SW480 (cell line): ENCODE results near the gene EEF1AKMT4.
A peak's percentile ranks its signal among the peaks of the same experiment; 100 is the strongest.
"Not testable (repeated sequence)": the region's sequence is repeated elsewhere in the genome, so short reads cannot be mapped to it uniquely, and the experiment has no call there.

Experiments
- DNase-seq: peaks from one replicate; pipeline ENCODE4 v3.0.0-alpha.2; 2016; ENCODE audit warnings: low spot score

EEF1AKMT4 gene

DNA sequence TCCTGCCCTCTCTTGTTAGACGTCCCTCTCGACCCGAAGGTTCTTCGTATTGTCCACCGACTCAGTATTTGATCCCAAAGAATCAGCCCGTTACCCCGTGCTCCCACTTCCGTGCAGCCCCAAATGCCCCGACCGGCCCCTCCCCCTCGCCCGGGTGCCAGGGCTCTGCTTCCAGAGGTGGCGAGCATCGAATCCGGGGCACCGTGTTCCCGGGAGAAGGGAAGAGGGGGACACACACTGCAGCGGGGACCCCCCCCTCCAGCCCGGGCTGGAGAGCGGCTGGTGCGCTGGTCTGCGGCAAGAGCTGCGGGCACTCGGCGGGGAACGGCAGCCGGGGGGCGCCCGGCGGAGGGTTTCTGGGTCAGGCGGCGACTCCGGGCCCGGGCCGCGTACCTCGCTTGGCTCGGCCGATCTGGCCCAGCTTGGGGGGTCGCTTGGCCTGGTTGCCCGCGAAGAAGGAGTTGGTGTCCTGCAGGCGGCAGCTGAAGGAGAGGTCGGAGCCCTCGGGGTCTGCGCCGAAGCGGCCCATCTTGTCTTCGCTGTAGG lies 11.3 kb downstream of the EEF1AKMT4 start:
- DNase-seq, result peak; percentile 31

DNA sequence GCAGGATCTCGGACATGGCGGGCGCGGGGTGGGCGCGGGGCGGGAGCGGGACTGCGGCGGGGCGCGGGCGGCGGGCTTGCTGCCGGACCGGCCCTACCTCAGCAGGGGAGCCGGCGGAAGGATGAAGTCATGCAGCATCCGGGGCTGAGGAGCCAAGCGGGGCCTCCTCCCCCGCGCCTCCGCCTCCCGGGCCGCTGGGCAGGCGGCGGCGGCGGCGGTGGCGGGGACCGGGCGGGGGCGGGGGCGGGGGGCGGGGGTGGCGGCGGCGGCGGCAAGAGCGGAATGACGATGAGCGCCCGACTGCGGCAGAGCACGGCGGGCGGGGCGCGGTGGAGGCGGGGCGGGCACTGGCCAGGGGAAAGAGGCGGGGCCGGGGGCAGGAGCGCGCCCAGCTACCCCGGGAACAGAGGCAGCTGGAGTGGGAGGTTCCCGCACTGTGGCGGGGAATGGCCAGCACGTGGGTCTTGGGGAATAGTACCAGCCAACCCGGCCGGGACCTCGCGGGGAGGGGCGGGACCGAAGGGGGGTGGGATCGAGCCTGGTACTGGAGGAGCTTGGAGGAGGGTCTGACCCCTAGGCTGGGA lies 11.9 kb downstream of the EEF1AKMT4 start, which contains the start of gene CAMK2N2:
Gene CAMK2N2 (minus strand): TSS at position 284 of the 584 bp plus-strand sequence. CDS start 268 bp downstream, at position 16.
- DNase-seq, result peak; percentile 80

DNA sequence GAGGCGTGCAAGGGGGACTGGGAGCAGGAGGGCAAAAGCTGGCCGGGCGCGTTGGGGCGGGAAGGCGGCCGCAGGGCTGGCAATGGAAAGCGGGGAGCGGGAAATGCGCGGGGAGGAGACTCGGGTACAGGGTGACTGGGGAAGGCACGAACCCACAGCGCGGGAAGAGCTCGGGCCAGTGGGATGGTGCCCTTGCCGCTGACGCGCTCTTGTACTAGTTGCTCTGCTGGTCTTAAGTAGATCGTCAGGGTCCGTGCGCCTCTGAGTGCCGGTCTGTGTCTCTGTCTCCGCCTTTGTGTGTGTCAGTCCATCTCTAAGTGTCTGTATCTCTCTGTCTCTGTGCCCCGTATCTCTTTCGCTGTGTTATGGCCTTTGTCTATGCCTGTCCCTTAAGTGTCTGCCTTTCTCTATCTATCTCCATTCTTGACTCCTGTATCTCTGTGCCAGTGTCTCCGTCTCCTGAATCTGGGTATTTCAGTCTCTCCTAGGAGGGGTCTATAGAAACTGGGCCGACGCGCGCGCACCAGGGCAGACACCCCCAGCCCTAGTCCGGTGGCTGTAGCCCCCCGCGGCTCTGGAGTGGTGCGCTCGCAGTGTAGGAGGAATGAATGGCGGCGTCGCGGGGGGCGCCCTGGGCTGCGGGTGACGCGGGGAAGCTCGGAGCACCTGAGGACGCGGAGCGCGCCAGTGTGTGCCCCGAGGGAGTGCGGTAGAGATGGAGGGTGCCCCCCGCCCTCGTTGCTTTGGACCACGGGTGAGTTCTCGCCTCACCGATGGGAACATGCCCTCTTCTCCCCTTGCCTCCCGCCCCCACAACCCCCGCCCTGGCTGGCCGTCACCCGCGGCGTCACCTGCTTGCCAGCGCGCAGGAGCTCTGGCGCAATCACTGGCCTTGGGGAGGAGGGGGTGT lies 12.6 kb downstream of the EEF1AKMT4 start:
- DNase-seq, result peak; percentile 61

DNA sequence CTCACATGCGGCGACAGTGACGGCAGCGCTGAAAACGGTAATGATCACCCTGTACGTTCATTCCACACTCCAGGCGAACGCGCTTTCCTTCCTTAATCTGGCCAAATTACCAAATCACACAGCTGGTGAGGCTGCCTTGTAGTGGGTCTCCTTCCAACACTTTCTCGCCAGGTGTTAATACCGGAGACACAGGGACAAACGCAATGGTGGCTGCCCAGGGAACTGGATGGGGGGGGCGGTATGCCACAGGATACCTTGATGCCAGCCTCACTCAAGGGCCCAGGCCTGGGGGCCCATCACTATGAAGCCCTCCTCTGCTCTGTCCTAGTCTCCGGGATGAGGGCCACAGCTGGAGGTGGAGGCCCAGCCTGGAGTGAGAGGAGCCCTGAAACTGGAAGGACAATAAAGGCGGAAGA lies 13.3 kb downstream of the EEF1AKMT4 start:
- DNase-seq, result no peak

DNA sequence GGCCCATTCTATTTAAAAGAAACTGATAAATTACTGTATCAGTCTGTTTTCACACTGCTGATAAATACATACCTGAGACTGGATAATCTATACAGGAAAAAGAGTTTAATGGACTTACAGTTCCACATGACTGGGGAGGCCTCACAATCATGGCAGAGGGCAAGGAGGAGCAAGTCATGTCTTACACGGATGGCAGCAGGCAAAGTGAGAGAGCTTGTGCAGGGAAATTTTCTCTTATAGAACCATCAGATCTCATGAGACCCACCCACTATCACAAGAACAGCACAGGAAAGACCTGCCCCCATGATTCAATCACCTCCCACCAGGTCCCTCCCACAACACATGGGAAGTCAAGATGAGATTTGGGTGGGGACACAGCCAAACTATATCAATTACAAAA lies 17.8 kb downstream of the EEF1AKMT4 start:
- not testable (repeated sequence) for DNase-seq

DNA sequence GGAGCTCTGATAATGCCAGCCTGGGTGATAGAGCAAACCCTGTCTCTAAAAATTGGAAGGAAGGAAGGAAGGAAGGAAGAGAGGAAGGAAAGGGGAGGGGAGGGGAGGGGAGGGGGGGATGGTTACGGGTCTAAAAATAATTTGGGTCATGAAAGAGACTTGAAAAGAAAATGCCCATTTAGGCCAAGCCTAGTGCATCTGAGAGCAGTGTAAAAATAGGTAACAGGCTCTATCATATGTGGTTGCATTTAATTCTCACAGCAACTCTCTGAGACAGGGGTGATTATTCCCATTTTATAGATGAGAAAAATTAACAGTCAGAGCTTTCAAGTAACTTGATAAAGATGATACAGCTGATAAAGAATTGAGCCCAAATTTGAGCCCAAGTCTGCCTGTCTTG lies 22.8 kb downstream of the EEF1AKMT4 start:
- DNase-seq, result no peak

DNA sequence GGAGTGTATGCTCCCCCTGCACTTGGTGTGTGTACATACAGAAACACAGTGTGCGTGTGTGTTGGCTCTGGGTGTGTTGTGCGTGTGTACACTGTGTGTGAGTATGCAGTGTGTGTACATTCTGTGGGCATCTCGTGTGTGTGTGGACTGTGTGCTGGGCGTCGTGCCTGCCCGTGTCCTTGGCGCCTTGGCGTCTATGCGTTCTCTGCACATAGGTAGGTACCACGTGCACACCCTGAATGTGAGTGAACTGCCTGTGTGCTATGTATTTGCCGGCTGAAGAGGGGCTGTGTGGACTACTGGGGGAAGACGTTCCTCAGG lies 25.9 kb downstream of the EEF1AKMT4 start:
- no peak for DNase-seq

DNA sequence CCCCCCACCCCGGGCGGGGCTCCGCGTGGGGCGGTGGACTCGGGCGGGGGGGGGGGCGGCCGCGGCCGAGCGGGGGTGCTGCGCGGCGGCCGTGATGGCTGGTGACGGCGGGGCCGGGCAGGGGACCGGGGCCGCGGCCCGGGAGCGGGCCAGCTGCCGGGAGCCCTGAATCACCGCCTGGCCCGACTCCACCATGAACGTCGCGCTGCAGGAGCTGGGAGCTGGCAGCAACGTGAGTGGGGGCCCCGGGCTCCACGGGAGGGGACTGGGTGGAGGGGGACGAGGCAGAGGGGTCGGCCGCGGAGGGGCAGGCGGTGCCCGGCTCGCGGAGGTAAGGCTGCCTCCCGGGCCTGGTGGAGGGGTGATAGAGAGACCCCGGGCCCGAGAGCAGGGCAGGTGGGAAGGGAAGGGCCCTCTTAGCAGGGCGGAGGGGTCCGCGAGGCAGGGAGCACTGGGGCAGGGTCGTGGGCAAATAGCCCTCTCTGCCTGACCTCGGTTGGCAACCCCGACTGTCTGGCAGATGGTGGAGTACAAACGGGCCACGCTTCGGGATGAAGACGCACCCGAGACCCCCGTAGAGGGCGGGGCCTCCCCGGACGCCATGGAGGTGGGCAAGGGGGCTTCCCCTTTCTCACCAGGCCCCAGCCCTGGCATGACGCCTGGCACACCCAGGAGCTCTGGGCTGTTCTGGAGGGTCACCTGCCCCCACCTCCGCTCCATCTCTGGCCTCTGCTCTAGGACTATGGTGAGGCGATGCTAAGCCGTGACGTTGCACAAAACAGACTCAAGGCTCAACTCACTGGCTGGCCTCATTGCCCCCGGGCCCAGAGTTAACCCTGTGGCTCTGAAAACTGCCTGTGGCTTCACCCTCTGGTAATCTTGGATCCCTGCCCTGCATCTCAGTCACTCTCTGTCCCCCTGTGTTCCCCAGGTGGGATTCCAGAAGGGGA lies 26.8 kb downstream of the EEF1AKMT4 start, which contains the start of gene ECE2:
Gene ECE2 (plus strand): TSS at position 62 of the 950 bp plus-strand sequence. CDS start 132 bp downstream, at position 194.
- no peak for DNase-seq

DNA sequence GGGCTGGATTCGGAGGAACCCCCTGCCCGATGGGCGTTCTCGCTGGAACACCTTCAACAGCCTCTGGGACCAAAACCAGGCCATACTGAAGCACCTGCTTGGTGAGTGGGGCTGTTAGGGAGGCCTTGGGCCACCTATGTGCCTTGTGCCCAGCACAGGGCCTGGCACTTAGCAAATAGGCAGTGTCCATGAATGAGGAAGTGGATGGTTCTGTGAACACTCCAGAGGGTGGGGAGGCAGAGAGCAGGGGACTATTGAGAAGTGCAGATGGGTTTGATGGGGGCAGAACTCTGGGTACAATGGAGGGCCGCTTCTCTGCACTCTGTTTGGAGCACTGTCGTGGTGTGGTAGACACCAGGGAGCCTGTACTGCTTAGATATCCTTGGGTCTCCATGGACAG lies 27.9 kb downstream of the EEF1AKMT4 start:
- DNase-seq, result no peak

DNA sequence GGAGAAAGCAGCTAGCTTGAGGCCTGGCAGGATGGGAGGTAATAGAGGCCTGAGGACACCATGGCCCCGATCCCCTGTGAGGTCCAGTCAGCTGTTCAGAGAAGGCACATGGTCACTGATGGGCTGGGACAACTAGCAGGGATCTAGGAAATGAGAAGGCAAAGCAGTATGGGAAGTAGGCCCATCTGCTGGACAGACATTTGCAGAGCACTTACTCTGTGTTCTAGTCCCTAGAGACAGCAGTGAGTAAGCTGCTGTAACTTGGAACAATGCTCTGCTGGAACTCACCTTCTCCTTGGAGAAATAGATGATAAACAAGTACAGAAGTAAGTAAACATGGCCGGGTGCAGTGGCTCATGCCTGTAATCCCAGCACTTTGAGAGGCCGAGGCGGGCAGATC lies 33.5 kb downstream of the EEF1AKMT4 start:
- no peak for DNase-seq

DNA sequence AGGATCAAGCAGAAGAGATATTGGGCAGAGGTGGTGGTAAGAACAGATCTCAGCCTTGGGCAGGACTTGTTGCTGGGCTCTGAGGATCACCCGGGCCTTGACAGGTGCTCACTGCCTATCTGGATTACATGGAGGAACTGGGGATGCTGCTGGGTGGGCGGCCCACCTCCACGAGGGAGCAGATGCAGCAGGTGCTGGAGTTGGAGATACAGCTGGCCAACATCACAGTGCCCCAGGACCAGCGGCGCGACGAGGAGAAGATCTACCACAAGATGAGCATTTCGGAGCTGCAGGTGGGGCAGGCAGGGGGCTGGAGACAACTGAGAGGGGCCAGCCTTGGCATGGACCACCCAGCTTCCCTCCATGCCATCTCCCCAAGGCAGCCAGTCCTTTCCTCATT lies 34.2 kb downstream of the EEF1AKMT4 start:
- DNase-seq, result no peak

DNA sequence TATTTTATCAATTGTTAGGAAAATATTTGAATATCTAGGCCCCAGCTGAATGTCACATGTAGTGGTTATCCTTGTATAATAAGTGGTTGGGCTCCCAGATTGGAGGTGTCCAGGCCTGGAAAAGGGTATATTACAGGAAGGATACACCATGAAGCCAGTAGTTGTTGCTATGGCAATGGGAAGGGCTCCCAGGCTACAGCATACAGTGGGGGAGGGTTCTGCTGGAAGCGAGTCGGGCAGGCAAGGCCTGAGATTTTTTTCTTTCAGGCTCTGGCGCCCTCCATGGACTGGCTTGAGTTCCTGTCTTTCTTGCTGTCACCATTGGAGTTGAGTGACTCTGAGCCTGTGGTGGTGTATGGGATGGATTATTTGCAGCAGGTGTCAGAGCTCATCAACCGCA lies 35.2 kb downstream of the EEF1AKMT4 start:
- DNase-seq, result peak; percentile 83

DNA sequence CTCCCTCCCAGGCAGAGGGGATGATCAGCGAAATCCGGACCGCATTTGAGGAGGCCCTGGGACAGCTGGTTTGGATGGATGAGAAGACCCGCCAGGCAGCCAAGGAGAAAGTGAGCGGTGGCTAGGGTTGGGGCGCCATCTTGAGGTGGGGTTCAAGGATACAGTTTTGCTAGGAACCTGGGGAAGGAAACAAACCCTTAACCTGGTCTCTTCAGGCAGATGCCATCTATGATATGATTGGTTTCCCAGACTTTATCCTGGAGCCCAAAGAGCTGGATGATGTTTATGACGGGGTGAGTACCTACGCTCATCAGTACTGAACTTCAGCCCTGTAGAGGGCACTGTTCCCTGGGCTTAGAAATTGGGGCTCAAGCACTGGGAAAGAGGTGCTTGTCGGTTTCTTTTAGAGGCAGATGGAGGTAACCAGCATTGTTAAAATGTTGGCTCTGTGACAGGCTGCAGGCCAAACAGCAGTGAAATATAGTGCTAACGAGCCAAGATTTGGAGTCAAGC lies 40.0 kb downstream of the EEF1AKMT4 start:
- peak; percentile 72 for DNase-seq

DNA sequence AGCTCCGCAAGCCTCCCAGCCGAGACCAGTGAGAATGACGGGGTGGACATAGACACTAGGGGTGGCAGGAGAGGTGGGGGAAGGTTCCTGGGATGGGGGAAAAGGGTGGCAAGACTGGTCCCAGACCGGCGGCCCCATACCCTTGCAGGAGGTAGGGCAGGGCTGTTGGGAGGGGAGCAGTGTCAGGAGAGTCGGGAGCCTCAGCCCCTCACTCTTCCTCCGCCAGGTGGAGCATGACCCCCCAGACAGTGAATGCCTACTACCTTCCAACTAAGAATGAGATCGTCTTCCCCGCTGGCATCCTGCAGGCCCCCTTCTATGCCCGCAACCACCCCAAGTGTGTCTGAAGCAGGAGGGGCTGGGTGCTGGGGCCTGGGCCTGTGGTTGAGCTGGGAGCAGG lies 40.9 kb downstream of the EEF1AKMT4 start:
- no peak for DNase-seq

DNA sequence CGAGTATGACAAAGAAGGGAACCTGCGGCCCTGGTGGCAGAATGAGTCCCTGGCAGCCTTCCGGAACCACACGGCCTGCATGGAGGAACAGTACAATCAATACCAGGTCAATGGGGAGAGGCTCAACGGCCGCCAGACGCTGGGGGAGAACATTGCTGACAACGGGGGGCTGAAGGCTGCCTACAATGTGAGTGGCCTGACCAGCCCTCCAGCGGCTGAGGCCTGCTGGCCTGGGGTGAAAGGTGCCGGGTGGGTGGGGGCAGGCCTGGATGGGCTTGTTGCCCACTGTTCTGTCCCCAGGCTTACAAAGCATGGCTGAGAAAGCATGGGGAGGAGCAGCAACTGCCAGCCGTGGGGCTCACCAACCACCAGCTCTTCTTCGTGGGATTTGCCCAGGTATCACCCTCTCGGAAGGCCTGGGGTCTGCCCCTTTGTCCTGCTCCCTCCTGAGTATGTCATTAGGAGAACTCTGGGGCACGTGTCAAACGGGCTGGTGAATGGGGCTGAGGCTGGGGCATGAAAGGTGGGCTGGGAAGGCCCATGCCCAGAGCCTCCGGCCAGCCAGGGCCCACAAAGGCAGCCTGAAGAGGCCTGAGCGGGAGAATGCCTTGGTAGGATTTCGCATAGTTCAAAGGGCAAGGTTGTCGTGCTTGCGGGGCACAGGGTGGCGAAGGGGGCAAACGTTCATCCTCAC lies 41.7 kb downstream of the EEF1AKMT4 start:
- DNase-seq, result no peak

DNA sequence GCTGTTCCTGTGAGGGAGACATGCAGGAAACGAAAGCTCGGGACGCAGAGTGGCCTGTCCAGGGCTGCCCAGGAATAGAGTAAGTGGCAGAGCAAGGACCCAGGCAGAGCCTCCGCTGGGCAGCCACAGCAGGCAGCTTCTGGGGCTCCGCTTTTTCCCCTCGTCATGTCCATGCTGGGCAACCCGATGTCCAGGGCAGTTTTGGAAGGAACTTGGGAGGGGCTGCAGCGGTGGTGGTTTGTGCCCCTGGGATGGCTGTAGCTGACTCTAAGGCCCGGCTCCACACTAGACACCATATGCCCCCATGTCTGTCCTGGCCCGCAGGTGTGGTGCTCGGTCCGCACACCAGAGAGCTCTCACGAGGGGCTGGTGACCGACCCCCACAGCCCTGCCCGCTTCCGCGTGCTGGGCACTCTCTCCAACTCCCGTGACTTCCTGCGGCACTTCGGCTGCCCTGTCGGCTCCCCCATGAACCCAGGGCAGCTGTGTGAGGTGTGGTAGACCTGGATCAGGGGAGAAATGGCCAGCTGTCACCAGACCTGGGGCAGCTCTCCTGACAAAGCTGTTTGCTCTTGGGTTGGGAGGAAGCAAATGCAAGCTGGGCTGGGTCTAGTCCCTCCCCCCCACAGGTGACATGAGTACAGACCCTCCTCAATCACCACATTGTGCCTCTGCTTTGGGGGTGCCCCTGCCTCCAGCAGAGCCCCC lies 42.4 kb downstream of the EEF1AKMT4 start:
- DNase-seq, result no peak

DNA sequence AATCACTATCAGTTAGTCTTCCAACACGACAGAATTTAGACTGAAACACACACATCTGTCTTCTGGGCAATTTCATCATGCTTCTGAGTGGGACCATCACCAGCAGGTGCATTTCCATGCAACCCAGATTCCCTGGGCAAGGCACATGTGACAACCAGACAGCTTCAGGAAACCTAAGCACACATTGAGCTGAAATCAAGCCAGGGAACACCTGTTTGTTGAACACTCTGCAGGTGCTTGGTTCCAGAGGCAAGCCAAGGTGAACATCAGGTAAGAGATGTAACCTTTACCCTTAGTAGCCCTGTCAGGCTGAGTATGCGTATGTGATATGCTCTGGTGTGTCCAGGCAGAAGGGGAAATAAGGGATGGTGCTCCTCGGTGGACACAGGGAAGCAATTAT lies 46.3 kb downstream of the EEF1AKMT4 start:
- no peak for DNase-seq

DNA sequence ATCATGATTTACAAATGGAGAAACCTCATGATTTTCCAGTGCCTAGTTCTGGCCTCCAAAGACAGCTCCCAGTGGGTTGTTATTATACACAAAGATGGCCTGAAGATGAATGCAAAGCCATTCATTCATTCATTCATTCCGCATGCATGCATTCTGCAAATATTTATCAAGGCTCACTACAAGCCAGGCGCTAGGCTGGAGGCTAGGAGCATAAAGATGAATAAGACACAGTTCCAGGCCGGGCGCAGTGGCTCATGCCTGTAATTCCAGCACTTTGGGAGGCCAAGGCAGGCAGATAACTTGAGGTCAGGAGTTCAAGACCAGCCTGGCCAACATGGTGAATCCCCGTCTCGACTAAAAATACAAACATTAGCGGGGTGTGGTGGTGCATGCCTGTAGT lies 47.1 kb downstream of the EEF1AKMT4 start:
- DNase-seq, result no peak

DNA sequence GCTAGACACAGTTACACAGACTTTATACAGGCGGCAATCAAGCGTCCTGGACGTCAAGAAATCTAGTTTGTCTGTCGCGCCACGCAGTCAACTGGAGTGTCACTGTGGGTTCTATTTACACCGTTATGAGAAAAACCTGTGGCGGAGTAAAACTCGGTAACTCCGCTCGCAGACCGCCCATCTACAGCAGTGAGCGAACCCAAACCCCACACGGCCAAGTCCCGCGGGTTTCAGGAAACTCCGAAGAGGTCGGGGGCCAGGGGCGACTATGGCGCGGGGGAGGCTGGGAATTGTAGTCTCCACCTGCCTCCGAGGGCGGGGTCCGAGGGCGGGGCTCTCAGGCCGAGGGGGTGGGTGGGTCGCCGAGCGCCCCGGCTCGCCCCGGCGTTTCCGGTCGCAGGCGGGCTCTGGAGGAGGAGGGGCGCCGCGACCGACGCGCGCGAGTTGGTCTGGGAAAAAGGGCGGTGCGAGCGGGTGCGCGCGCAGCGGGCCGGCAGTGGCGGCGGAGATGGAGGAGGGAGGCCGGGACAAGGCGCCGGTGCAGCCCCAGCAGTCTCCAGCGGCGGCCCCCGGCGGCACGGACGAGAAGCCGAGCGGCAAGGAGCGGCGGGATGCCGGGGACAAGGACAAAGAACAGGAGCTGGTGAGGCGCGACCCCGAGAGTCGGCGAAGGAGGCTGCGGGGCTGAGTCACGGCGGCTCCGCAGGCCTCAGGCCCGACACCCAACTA lies 49.5 kb downstream of the EEF1AKMT4 start, which contains the start of gene PSMD2:
Gene PSMD2 (plus strand): TSS at position 483 of the 729 bp plus-strand sequence. CDS start 26 bp downstream, at position 509.
- DNase-seq, result peak; percentile 95
